ENCODE results near the gene MARK3.

DNA sequence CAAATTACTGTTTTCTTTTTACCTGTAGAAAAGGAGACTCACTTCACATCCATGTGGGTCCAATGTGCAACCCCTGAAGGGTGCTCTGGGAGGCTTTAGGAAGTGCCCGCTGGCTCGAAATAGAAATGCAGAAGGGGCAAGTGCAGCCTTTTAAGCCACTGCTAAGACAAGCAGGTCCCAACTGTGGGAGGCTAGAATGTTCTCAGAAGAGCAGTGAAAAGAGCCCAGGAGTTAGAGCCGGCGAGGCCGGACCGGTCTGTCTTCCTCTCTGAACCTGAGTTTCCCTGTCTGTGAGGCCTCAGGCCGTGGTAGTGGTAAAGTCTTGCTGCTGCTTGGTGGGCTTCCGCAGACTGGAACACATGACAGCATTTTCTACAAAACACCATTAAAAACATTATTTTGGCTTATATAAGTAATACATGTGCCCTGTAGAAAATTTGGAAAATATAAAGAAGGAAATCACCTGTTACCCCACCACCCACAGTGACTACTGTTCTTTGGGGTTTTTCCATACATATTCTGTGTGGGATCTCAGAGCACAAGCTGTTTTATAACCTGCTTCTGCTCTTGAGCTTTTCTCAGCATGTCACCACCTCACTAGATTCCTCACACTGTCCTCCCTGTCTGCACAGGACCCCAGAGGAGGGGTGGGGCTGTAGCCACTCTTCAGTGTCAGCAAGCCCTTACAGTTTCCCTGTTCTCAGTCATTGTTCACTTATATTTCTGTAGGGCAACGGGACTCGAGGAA, 131.4 kb downstream of the MARK3 start:
- TF ChIP-seq ZBTB1 (CRISPR knock-in tag; IDR thresholded peaks at IDR 0.05; ENCODE audit: borderline replicate concordance) (no peak), ZBTB42 (CRISPR knock-in tag; IDR thresholded peaks at IDR 0.05) (no peak), CHD2 (IDR thresholded peaks at IDR 0.05; ENCODE audit: low read depth, low read length) (no peak), ZNF274 (CRISPR knock-in tag; IDR thresholded peaks at IDR 0.05) (no peak), ZSCAN21 (CRISPR knock-in tag; IDR thresholded peaks at IDR 0.05; ENCODE audit: borderline replicate concordance) (no peak)
